ENCODE measurements around the gene TMCC2. TPM values are rescaled to one million over a fixed set of nuclear protein-coding genes. Genes with fewer than 3 reads are reported as not detected.

Gene TMCC2, protein sequence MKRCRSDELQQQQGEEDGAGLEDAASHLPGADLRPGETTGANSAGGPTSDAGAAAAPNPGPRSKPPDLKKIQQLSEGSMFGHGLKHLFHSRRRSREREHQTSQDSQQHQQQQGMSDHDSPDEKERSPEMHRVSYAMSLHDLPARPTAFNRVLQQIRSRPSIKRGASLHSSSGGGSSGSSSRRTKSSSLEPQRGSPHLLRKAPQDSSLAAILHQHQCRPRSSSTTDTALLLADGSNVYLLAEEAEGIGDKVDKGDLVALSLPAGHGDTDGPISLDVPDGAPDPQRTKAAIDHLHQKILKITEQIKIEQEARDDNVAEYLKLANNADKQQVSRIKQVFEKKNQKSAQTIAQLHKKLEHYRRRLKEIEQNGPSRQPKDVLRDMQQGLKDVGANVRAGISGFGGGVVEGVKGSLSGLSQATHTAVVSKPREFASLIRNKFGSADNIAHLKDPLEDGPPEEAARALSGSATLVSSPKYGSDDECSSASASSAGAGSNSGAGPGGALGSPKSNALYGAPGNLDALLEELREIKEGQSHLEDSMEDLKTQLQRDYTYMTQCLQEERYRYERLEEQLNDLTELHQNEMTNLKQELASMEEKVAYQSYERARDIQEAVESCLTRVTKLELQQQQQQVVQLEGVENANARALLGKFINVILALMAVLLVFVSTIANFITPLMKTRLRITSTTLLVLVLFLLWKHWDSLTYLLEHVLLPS
- 2.8 to 3.3 TPM (median 3.1 TPM) in 5 replicates for total RNA-seq (2022; extraction: Qiagen RNA extraction; ENCODE audit: low read depth)

DNA sequence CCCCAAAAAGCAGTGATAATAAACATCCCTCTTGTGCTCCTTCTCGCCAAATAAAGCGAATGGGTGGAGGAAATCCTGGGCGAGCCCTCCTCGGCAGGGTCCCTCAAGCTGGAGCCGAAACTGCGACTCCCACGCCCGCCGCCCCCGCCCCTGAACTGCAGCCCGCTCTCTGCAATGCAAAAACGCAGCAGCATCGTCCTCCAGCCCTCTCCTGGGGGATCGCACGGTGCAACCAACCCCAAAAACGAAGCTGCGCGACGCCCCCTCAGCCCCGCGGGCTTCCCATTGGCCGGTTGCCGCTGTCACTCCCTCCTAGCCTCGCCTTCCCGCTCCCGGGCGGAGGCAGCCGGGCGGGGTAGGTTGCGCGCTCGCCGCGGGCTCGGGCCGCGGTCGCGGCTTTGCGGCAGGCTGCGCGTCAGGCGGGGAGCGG, at the start of gene TMCC2:
Gene TMCC2, plus strand, starts transcription at position 363 of the 430 bp plus-strand sequence. CDS start 619 bp downstream, outside the sequence.

DNA sequence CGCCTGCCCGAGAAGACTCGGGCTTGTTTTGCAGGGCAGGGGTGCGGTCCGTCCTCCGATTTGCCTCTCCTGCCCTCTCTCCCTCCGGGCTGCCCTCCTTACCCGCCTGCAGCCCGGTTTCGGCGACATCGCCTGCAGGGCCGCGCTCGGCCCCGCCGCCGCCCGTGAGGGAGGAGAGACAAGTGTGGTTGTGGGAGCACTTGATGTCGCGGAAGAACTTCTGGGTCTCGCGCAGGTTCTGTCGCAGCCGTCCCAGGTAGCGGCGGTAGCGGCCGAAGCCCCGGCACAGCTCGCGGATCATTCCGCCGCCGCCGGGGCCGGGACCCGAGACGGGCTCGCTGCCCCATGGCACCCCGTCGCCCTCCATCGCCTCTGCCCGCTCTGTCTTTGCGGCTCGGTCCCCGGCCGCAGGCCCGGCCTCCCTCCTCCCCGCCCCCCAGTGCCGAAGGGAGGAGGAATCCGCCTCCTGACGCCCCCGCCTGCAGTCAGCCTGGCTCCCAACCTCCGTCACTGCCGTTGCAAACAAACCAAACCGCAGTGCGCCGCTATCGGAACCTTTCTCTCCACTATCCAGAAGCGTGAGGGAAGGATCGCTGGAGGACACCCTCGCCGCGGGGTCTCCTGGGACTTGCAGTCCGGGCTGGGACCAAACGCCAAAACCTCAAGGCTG, 16.4 kb upstream of the TMCC2 start, which contains the start of gene DSTYK:
Gene DSTYK, minus strand, starts transcription at position 534 of the 670 bp plus-strand sequence. Its CDS starts 167 bp downstream, at position 367.

DNA sequence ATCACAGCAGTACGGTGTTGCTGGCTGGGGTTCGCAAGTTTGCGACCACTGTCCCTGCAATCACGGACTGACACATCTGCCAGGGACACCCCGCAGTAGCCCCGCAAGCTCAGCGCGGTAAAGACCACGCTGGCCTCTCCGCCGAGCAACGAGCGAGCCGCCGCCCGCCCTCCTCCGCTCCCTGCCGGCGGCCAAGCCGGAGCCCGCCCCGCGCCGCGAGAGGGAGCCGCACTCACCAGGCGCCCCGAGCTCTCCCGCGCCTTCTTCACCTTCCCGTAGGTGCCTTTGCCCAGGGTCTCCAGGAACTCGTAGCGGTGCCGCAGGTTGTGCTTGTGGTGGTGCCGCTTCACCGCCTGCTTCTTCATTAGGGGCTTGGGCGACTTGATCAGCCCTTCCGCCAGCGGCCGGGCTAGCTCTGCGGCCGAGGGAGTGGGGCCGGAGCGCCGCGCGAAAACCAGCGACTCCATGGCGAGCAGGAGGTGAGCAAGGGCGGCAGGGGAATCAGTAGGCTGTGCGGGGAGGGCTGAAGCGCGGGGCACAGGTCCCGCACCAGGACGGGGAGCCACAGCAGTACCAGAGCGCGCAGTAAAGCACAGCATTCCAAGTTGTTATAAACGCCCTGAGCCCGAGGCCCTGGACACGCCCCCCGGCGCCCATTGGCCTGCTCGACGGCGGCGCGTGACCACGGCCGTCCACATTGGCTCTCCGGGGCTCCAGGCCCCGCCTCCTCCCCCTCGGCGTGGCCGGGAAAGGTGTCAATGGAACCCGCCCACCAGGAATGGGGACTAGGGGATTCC, 93.6 kb downstream of the TMCC2 start, which contains the start of gene NUAK2:
Gene NUAK2, minus strand, starts transcription at position 584 of the 797 bp plus-strand sequence. Its CDS starts 117 bp downstream, at position 467.

Other genes with a start within 250 kb of the TMCC2 start
- gene CNTN2, start 184.7 kb upstream of the TMCC2 start, total RNA-seq (2022; extraction: Qiagen RNA extraction; ENCODE audit: low read depth): 0.03 to 0.19 TPM (median 0.03 TPM) in 3 of 5 replicates, not detected in the others
- gene TMEM81, start 143.5 kb upstream of the TMCC2 start, total RNA-seq (2022; extraction: Qiagen RNA extraction; ENCODE audit: low read depth): 2.2 to 3.5 TPM (median 2.6 TPM) in 5 replicates
- 12.4 to 16.0 TPM (median 14.4 TPM) in 5 replicates for gene RBBP5, start 106.0 kb upstream of the TMCC2 start, total RNA-seq (2022; extraction: Qiagen RNA extraction; ENCODE audit: low read depth)
- 9.1 to 12.2 TPM (median 11.1 TPM) in 5 replicates for gene DSTYK, start 16.2 kb upstream of the TMCC2 start, total RNA-seq (2022; extraction: Qiagen RNA extraction; ENCODE audit: low read depth)
- 28.8 to 38.0 TPM (median 35.3 TPM) in 5 replicates for gene NUAK2, start 93.8 kb downstream of the TMCC2 start, total RNA-seq (2022; extraction: Qiagen RNA extraction; ENCODE audit: low read depth)
- 0.36 to 0.81 TPM (median 0.58 TPM) in 5 replicates for gene KLHDC8A, start 129.0 kb downstream of the TMCC2 start, total RNA-seq (2022; extraction: Qiagen RNA extraction; ENCODE audit: low read depth)
- gene LEMD1, start 194.1 kb downstream of the TMCC2 start, total RNA-seq (2022; extraction: Qiagen RNA extraction; ENCODE audit: low read depth): not detected in 5 replicates
- 0.03 to 0.07 TPM in 2 of 5 replicates, not detected in the others for gene BLACAT1, start 228.1 kb downstream of the TMCC2 start, total RNA-seq (2022; extraction: Qiagen RNA extraction; ENCODE audit: low read depth)